SHP77 treated with DMSO at 0.1 percent for 48 hours (cell line): ENCODE results near the gene C17orf50.

ENCODE experiments used
- DNase-seq: peaks from one replicate; lab custom pipeline; 2025; lab: John Stamatoyannopoulos, UW

C17orf50 gene

DNA sequence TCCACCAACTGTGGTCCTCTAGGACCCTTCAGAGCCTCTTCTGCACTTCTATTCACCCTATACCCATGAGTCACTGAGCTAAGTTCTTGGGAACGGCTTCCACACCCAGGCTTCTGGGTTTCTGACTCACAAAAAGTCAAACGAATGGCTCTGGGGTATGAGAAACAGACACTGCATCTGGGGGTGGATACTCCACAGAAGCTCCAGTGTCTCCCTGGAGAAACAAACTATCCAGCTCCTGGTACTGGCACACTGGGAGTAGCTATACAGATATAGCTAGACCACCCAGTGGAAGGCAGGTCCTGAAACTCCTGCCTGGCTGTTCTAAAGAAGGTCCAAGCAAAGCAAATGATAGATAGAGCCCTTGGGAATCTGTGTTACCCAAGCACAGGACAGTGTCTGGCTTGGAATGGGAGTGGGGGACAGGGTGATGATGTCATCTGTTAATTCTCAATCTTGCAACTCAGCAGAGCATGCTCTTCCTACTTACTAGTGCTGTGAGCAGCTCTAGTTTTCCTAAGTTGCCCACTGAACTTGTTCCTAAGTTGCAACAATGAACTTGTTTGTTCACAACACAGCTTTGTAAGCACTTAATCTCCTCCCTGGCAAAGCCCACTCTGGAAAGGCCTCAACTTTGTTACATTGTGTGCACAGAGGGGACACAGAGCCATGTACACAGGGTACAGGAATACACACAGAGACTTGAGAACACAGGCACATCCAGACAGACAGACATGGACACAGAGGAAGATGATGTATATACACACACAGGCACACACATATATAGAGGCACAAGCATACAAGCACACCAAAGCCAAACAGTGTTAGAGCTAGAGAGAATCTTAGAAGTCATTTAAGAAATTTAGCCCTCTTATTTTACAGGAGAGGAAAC is 28.0 kb downstream of the C17orf50 start:
- no peak for DNase-seq

- no peak for DNase-seq
Measured at GRCh38 chr17:35790841-35791240, 30.2 kb downstream of the C17orf50 start.

- DNase-seq, result no peak
Measured at GRCh38 chr17:35791681-35792350, 31.1 kb downstream of the C17orf50 start.

- DNase-seq, result no peak
Measured at GRCh38 chr17:35793257-35793656, 32.6 kb downstream of the C17orf50 start.

GRCh38 chr17:35795007-35795870 is 34.6 kb downstream of the C17orf50 start, which contains the start of gene MMP28:
Gene MMP28 (minus strand): TSS chr17:35795641. CDS start chr17:35795377, 264 bp downstream.
- DNase-seq, result no peak

DNA sequence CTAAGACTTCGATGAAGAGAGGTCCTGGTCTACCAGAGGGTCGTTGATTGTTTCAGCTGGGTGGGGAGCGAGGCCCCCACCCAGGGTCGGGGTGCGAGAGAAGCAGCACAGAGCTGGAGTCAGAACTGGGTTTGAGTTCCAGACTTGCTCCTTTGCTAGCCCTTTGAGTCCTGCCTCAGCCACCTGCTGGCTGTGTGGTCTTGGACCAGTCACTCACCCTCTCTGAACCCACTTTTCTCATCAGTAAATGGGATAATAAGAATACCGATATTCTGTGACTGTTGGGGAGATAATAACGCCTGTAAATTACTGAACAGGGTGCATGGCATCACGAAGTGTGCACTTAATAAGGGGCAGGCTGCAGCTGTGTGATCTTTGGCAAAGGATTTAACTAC is 35.2 kb downstream of the C17orf50 start:
- no peak for DNase-seq

GRCh38 chr17:35796942-35797341 is 36.3 kb downstream of the C17orf50 start:
- no peak for DNase-seq

GRCh38 chr17:35797370-35797769 is 36.7 kb downstream of the C17orf50 start:
- DNase-seq, result no peak

DNA sequence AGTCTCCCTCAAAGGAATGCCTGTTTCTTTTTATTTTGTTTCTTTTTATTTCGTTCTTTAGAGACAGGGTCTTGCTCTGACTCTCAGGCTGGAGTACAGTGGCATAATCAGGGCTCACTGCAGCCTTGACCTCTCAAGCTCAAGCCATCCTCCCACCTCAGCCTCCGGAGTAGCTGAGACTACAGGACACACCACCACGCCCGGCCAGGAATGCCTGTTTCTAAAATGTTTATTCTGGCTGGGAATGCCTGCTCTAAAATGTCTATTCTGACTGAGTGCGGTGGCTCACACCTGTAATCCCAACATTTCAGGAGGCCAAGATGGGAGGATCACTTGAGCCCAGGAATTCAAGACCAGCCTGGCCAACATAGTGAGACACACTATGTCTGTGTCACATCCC is 37.2 kb downstream of the C17orf50 start:
- DNase-seq, result no peak

GRCh38 chr17:35799942-35800341 is 39.3 kb downstream of the C17orf50 start:
- DNase-seq, result no peak

DNA sequence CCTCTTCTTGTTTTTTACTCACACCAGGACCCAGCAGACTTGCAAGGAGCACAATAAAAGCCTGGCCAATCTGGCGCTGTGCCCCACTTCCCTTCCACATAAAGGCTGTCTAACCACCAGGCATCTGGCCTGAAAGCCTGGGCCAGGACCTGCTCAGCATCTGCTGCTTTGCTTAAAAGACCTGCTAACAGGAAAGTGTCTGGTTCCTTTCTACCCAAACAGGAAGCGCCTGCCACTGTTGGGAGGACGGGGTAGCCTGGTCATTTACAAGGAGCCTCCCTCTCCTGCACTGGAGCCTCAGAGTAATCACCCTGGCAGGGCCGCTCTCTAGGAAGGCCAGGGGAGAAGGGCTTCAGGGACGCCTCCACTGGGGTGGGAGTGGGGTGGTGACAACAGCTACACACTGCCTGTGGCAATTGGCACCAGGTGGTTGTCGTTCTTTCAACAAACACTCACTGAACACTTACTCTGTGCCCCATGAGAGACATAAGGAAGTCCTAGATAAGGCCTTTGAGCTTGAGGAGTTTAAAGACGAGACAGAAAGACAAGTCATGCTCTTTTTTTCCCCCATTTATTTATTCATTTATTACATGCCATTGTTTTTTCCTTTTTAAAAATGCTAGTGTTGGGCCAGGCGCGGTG is 41.0 kb downstream of the C17orf50 start:
- DNase-seq, result no peak

GRCh38 chr17:35804658-35805192 is 44.0 kb downstream of the C17orf50 start:
- DNase-seq, result peak; percentile 78

- DNase-seq, result no peak
Measured at GRCh38 chr17:35807371-35808144, 46.9 kb downstream of the C17orf50 start.

- no peak for DNase-seq
Measured at GRCh38 chr17:35808240-35808961, 47.7 kb downstream of the C17orf50 start.

GRCh38 chr17:35808962-35809854 is 48.5 kb downstream of the C17orf50 start, which contains the start of gene TAF15:
Gene TAF15 (plus strand): TSS chr17:35809484. CDS start chr17:35809570, 86 bp downstream.
- peak; percentile 96 for DNase-seq

GRCh38 chr17:35809855-35810461 is 49.3 kb downstream of the C17orf50 start:
- no peak for DNase-seq

GRCh38 chr17:35811759-35812158 is 51.1 kb downstream of the C17orf50 start:
- no peak for DNase-seq

- no peak for DNase-seq
Measured at GRCh38 chr17:35812456-35812855, 51.8 kb downstream of the C17orf50 start.
